ENCODE data around the gene ADGRV1. TPM values are rescaled to one million over a fixed set of nuclear protein-coding genes. Genes with fewer than 3 reads are reported as not detected.

Gene ADGRV1
- total RNA-seq, 1 experiment from 2014 or later, result not detected

DNA sequence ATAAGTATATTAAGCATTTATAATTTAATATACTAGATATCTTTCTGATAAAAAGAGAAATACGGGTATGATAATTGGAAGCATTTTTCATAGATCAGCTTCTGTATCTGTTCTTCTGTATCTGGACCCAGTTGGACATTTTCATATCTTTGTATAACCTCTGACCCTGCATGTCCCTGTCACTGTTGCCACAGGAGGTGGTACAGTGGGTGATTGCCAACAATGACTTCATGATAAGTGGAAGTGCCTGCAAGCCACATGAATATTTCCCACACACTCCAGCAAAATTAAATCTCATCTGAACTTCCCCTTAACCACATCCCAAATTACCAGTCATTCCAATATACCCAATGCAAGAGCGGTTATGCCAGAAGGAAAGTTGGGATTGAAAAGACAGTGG is 448.1 kb downstream of the ADGRV1 start:
- H3K27me3 Mint-ChIP-seq (ENCODE audit: insufficient read depth, unreplicated experiment), result no peaks in the 10 kb centered on the region
- H3K4me1 Mint-ChIP-seq (ENCODE audit: insufficient read depth, unreplicated experiment), result peaks cover 4% of the 10 kb centered on the region
- ChIA-PET CTCF (interaction anchor here (0.6 kb wide), 1 partner anchor 15 kb away, joined by 3 read pairs; no protein-coding TSS in a partner anchor), POLR2A (interaction anchor here (1.3 kb wide), 1 partner anchor 11 kb away, joined by 5 read pairs; no protein-coding TSS in a partner anchor)
- DNase-seq (ENCODE audit: unreplicated experiment), result no peak
- H3K4me3 Mint-ChIP-seq (ENCODE audit: unreplicated experiment), result no peak overlapping the region
- peak overlapping the region; percentile 10 for H3K27ac Mint-ChIP-seq (ENCODE audit: low read depth, unreplicated experiment)
- TF ChIP-seq, protein P1, sequence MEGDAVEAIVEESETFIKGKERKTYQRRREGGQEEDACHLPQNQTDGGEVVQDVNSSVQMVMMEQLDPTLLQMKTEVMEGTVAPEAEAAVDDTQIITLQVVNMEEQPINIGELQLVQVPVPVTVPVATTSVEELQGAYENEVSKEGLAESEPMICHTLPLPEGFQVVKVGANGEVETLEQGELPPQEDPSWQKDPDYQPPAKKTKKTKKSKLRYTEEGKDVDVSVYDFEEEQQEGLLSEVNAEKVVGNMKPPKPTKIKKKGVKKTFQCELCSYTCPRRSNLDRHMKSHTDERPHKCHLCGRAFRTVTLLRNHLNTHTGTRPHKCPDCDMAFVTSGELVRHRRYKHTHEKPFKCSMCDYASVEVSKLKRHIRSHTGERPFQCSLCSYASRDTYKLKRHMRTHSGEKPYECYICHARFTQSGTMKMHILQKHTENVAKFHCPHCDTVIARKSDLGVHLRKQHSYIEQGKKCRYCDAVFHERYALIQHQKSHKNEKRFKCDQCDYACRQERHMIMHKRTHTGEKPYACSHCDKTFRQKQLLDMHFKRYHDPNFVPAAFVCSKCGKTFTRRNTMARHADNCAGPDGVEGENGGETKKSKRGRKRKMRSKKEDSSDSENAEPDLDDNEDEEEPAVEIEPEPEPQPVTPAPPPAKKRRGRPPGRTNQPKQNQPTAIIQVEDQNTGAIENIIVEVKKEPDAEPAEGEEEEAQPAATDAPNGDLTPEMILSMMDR (IDR thresholded peaks at IDR 0.05; ENCODE audit: unreplicated experiment), result no peak
- BruUV-seq (replicated peaks), result no TSS peak
- intact Hi-C loops (cut with micrococcal nuclease), result no loop called here
- H3K36me3 Mint-ChIP-seq (ENCODE audit: insufficient read depth, unreplicated experiment), result no peaks in the 10 kb centered on the region
- H3K9me3 Mint-ChIP-seq (ENCODE audit: unreplicated experiment), result peaks cover 7% of the 10 kb centered on the region

DNA sequence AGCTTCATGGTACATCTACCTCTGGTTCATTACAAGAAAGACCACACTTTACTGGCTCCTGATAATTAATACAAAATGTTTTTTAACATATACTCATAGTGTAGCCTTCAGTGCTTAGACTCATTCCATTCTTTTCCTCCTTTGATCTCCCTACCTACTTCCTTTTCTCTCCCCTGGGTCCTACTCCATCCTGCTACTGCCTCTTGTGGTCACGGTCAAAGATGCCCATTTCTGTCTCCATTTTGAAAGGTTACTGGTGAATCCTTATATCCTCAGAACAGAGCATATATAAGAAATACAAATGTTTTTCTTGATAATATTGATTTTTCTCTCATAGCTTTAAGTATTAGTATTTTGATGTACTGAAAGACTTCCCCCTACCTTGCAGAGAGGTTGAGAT is 448.7 kb downstream of the ADGRV1 start:
- POLR2A ChIA-PET, result interaction anchor here (1.3 kb wide), 1 partner anchor 11 kb away, joined by 5 read pairs; no protein-coding TSS in a partner anchor
- TF ChIP-seq, protein P1 (IDR thresholded peaks at IDR 0.05; ENCODE audit: unreplicated experiment), result no peak
- H3K36me3 Mint-ChIP-seq (ENCODE audit: insufficient read depth, unreplicated experiment), result no peaks in the 10 kb centered on the region
- peaks cover 4% of the 10 kb centered on the region for H3K4me1 Mint-ChIP-seq (ENCODE audit: insufficient read depth, unreplicated experiment)
- H3K9me3 Mint-ChIP-seq (ENCODE audit: unreplicated experiment), result peaks cover 7% of the 10 kb centered on the region
- no TSS peak for BruUV-seq (replicated peaks)
- CTCF ChIA-PET, result interaction anchor here (0.6 kb wide), 1 partner anchor 15 kb away, joined by 3 read pairs; no protein-coding TSS in a partner anchor
- no peak for DNase-seq (ENCODE audit: unreplicated experiment)
- peak overlapping the region; percentile 10 for H3K27ac Mint-ChIP-seq (ENCODE audit: low read depth, unreplicated experiment)
- no peaks in the 10 kb centered on the region for H3K27me3 Mint-ChIP-seq (ENCODE audit: insufficient read depth, unreplicated experiment)
- no peak overlapping the region for H3K4me3 Mint-ChIP-seq (ENCODE audit: unreplicated experiment)
- intact Hi-C loops (cut with micrococcal nuclease), result no loop called here

DNA sequence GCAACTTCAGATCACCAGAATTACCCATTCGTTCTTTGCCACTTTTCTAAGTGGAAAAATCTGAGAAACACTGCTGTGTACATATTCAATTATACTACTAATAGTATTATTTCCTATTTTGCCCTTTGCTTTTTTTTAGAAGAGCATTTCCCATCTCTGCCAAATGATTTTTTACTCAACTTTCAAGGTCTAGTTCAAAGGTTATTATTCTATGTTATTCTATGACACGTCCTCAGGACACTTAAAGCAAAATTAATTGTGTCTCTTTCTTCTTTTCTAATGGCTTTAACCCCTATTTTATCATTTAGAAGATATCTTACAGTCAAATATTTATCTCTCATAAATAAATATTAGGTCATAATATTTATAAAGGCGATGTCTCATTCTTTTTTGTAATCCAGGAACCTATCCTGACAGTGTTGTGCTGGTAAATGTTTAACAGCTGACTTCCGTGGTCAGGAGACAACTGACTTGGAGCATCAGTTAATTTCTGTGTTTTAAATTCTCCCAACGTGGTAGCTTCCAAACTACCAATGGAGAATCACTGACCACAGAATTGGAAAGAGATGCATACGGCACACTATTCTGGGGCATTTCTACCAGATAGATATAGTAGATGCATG is 449.3 kb downstream of the ADGRV1 start:
- H3K36me3 Mint-ChIP-seq (ENCODE audit: insufficient read depth, unreplicated experiment), result no peaks in the 10 kb centered on the region
- ChIA-PET POLR2A (interaction anchor here (1.3 kb wide), 1 partner anchor 10 kb away, joined by 5 read pairs; no protein-coding TSS in a partner anchor), CTCF (interaction anchor here (0.6 kb wide), 1 partner anchor 87 kb away, joined by 3 read pairs; no protein-coding TSS in a partner anchor)
- DNase-seq (ENCODE audit: unreplicated experiment), result no peak
- peak overlapping the region; percentile 10 for H3K27ac Mint-ChIP-seq (ENCODE audit: low read depth, unreplicated experiment)
- no peaks in the 10 kb centered on the region for H3K27me3 Mint-ChIP-seq (ENCODE audit: insufficient read depth, unreplicated experiment)
- TF ChIP-seq, protein P1 (IDR thresholded peaks at IDR 0.05; ENCODE audit: unreplicated experiment), result no peak
- intact Hi-C loops (cut with micrococcal nuclease), result no loop called here
- no peak overlapping the region for H3K4me3 Mint-ChIP-seq (ENCODE audit: unreplicated experiment)
- BruUV-seq (replicated peaks), result no TSS peak
- peaks cover 4% of the 10 kb centered on the region for H3K4me1 Mint-ChIP-seq (ENCODE audit: insufficient read depth, unreplicated experiment)
- peaks cover 9% of the 10 kb centered on the region for H3K9me3 Mint-ChIP-seq (ENCODE audit: unreplicated experiment)

DNA sequence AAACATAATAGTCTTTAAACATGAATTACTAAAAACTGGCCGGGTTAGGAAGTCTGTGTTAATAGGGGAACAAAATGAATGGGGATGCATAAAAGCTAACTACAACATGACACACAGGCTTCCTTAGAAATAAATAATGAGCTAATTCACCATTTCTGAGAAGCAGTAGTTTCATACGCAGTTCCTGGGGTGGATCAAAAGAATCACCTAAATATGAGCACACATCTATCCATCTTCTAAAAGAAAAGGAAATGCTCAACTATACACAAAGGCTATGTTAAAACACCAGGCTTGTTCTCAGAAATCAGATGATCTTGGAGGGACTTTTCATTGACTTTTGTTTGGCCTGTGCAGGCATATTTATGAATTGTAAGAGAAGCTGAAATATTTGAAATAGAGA is 451.5 kb downstream of the ADGRV1 start:
- no peak overlapping the region for H3K27ac Mint-ChIP-seq (ENCODE audit: low read depth, unreplicated experiment)
- no TSS peak for BruUV-seq (replicated peaks)
- ChIA-PET CTCF (interaction anchor here (0.9 kb wide), 1 partner anchor 49 kb away, joined by 4 read pairs; no protein-coding TSS in a partner anchor), POLR2A (no interaction called here)
- H3K4me1 Mint-ChIP-seq (ENCODE audit: insufficient read depth, unreplicated experiment), result peaks cover 4% of the 10 kb centered on the region
- H3K36me3 Mint-ChIP-seq (ENCODE audit: insufficient read depth, unreplicated experiment), result no peaks in the 10 kb centered on the region
- peaks cover 21% of the 10 kb centered on the region for H3K9me3 Mint-ChIP-seq (ENCODE audit: unreplicated experiment)
- no peak for DNase-seq (ENCODE audit: unreplicated experiment)
- TF ChIP-seq, protein P1 (IDR thresholded peaks at IDR 0.05; ENCODE audit: unreplicated experiment), result no peak
- intact Hi-C loops (cut with micrococcal nuclease), result no loop called here
- H3K4me3 Mint-ChIP-seq (ENCODE audit: unreplicated experiment), result no peak overlapping the region
- H3K27me3 Mint-ChIP-seq (ENCODE audit: insufficient read depth, unreplicated experiment), result no peaks in the 10 kb centered on the region
